Activated naive CD8-positive, alpha-beta T cell (primary cell): Measurements from ENCODE around the gene MYL12A.
A peak's percentile ranks its signal among the peaks of the same experiment; 100 is the strongest.
"Not testable (repeated sequence)": the region's sequence is repeated elsewhere in the genome, so short reads cannot be mapped to it uniquely, and the experiment has no call there.

Source experiments
- H3K27ac Mint-ChIP-seq: one replicate; pipeline ENCODE4 v1.8.0; 2021; ENCODE audit warnings: mixed read lengths
- H3K27me3 Mint-ChIP-seq: one replicate; pipeline ENCODE4 v1.8.0; 2021; ENCODE audit warnings: mixed read lengths
- H3K36me3 Mint-ChIP-seq: one replicate; pipeline ENCODE4 v1.8.0; 2021; ENCODE audit warnings: mixed read lengths
- H3K4me1 Mint-ChIP-seq: one replicate; pipeline ENCODE4 v1.8.0; 2021; ENCODE audit warnings: low read depth, mixed read lengths
- H3K4me3 Mint-ChIP-seq: one replicate; pipeline ENCODE4 v1.8.0; 2021; ENCODE audit warnings: mild to moderate bottlenecking, mixed read lengths
- H3K9me3 Mint-ChIP-seq: one replicate; pipeline ENCODE4 v1.8.0; 2021; ENCODE audit warnings: low read depth, mixed read lengths

Gene MYL12A

GRCh38 chr18:3247240-3248061, at the start of gene MYL12A:
Gene MYL12A (plus strand): TSS chr18:3247801. CDS start chr18:3253248, 5,447 bp downstream.
- Mint-ChIP-seq H3K4me1 (peaks cover 50% of the 10 kb centered on the region), H3K4me3 (peak within 1 kb of the TSS; percentile 97), H3K36me3 (peaks cover 6% of the 10 kb centered on the region), H3K27ac (peak within 1 kb of the TSS; percentile 99), H3K27me3 (no peaks in the 10 kb centered on the region), H3K9me3 (peaks cover 4% of the 10 kb centered on the region)

GRCh38 chr18:3198260-3198860, 49.2 kb upstream of the MYL12A start:
- not testable (repeated sequence) for H3K27ac Mint-ChIP-seq, H3K4me3 Mint-ChIP-seq, H3K36me3 Mint-ChIP-seq, H3K4me1 Mint-ChIP-seq, H3K9me3 Mint-ChIP-seq, H3K27me3 Mint-ChIP-seq

- peaks cover 14% of the 10 kb centered on the region for H3K9me3 Mint-ChIP-seq
- no peaks in the 10 kb centered on the region for H3K4me1 Mint-ChIP-seq
- no peak overlapping the region for H3K4me3 Mint-ChIP-seq
- peaks cover 1% of the 10 kb centered on the region for H3K27me3 Mint-ChIP-seq
- H3K27ac Mint-ChIP-seq = no peak overlapping the region
- peaks cover 12% of the 10 kb centered on the region for H3K36me3 Mint-ChIP-seq
These were observed 47.5 kb upstream of the MYL12A start for GRCh38 chr18:3199942-3200645.

GRCh38 chr18:3205239-3205638, 42.4 kb upstream of the MYL12A start:
- H3K4me3 Mint-ChIP-seq = no peak overlapping the region
- peaks cover 5% of the 10 kb centered on the region for H3K4me1 Mint-ChIP-seq
- H3K36me3 Mint-ChIP-seq = peaks cover 31% of the 10 kb centered on the region
- no peaks in the 10 kb centered on the region for H3K27me3 Mint-ChIP-seq
- no peak overlapping the region for H3K27ac Mint-ChIP-seq
- peaks cover 22% of the 10 kb centered on the region for H3K9me3 Mint-ChIP-seq

- Mint-ChIP-seq H3K4me3 (no peak overlapping the region), H3K27ac (no peak overlapping the region), H3K36me3 (peaks cover 33% of the 10 kb centered on the region)
These were observed 40.0 kb upstream of the MYL12A start for GRCh38 chr18:3207565-3207964.

GRCh38 chr18:3209859-3210569, 37.6 kb upstream of the MYL12A start:
- no peak overlapping the region for H3K27ac Mint-ChIP-seq

More at GRCh38 chr18:3207565-3207964, 40.0 kb upstream of the MYL12A start:
- H3K9me3 Mint-ChIP-seq = peaks cover 22% of the 10 kb centered on the region
- H3K27me3 Mint-ChIP-seq = no peaks in the 10 kb centered on the region
- peaks cover 9% of the 10 kb centered on the region for H3K4me1 Mint-ChIP-seq

GRCh38 chr18:3211236-3211992, 36.2 kb upstream of the MYL12A start:
- Mint-ChIP-seq H3K27ac (no peak overlapping the region), H3K27me3 (no peaks in the 10 kb centered on the region), H3K9me3 (no peaks in the 10 kb centered on the region), H3K4me1 (peaks cover 22% of the 10 kb centered on the region), H3K4me3 (no peak overlapping the region), H3K36me3 (peaks cover 12% of the 10 kb centered on the region)

More at GRCh38 chr18:3209859-3210569, 37.6 kb upstream of the MYL12A start:
- peaks cover 9% of the 10 kb centered on the region for H3K9me3 Mint-ChIP-seq
- H3K4me1 Mint-ChIP-seq = peaks cover 22% of the 10 kb centered on the region
- peaks cover 22% of the 10 kb centered on the region for H3K36me3 Mint-ChIP-seq
- no peak overlapping the region for H3K4me3 Mint-ChIP-seq
- no peaks in the 10 kb centered on the region for H3K27me3 Mint-ChIP-seq

- H3K4me1 Mint-ChIP-seq = peaks cover 22% of the 10 kb centered on the region
- H3K27ac Mint-ChIP-seq = no peak overlapping the region
- no peaks in the 10 kb centered on the region for H3K9me3 Mint-ChIP-seq
- peaks cover 13% of the 10 kb centered on the region for H3K36me3 Mint-ChIP-seq
- no peak overlapping the region for H3K4me3 Mint-ChIP-seq
- H3K27me3 Mint-ChIP-seq = no peaks in the 10 kb centered on the region
These were observed 34.9 kb upstream of the MYL12A start for GRCh38 chr18:3212657-3213056.

- Mint-ChIP-seq H3K27ac (peak overlapping the region; percentile 54), H3K36me3 (peaks cover 15% of the 10 kb centered on the region), H3K4me3 (peak overlapping the region; percentile 35), H3K27me3 (no peaks in the 10 kb centered on the region), H3K4me1 (peaks cover 22% of the 10 kb centered on the region), H3K9me3 (no peaks in the 10 kb centered on the region)
These were observed 34.1 kb upstream of the MYL12A start for GRCh38 chr18:3213300-3214059.

GRCh38 chr18:3214855-3215637, 32.6 kb upstream of the MYL12A start:
- Mint-ChIP-seq H3K4me3 (no peak overlapping the region), H3K27ac (no peak overlapping the region), H3K36me3 (peaks cover 9% of the 10 kb centered on the region), H3K9me3 (no peaks in the 10 kb centered on the region), H3K27me3 (no peaks in the 10 kb centered on the region), H3K4me1 (peaks cover 19% of the 10 kb centered on the region)

GRCh38 chr18:3216987-3217386, 30.6 kb upstream of the MYL12A start:
- Mint-ChIP-seq H3K4me1 (peaks cover 12% of the 10 kb centered on the region), H3K27me3 (no peaks in the 10 kb centered on the region), H3K4me3 (no peak overlapping the region), H3K27ac (no peak overlapping the region), H3K9me3 (no peaks in the 10 kb centered on the region), H3K36me3 (peaks cover 5% of the 10 kb centered on the region)

GRCh38 chr18:3217948-3218647, 29.5 kb upstream of the MYL12A start:
- Mint-ChIP-seq H3K27ac (no peak overlapping the region), H3K27me3 (no peaks in the 10 kb centered on the region), H3K4me1 (peaks cover 8% of the 10 kb centered on the region), H3K9me3 (no peaks in the 10 kb centered on the region), H3K4me3 (no peak overlapping the region), H3K36me3 (peaks cover 5% of the 10 kb centered on the region)
